Testis (tissue), 2 donors: Measurements from ENCODE around the gene FAM193B.

ENCODE experiments used
- POLR2A ChIP-seq: fragments of 450-650 bp; IDR thresholded peaks from one replicate; pipeline ENCODE4 v1.6.1; 2017; ENCODE audit warnings: antibody characterized with exemption, mild to moderate bottlenecking, moderate library complexity
- TF ChIP-seq, protein P1 (sequence below), 3 experiments: fragments of 450-650 bp in 2 of 3; fragments of 200-600 bp in 1 of 3; sonication (generic) in 1 of 3; IDR thresholded peaks; one replicate each; pipeline ENCODE4 v1.5.1; 2016 to 2019; ENCODE audit warnings: antibody characterized with exemption in 3 of 3, mild to moderate bottlenecking in 2 of 3, moderate library complexity in 1 of 3

- no peak for TF ChIP-seq POLR2A
- TF ChIP-seq, protein P1, sequence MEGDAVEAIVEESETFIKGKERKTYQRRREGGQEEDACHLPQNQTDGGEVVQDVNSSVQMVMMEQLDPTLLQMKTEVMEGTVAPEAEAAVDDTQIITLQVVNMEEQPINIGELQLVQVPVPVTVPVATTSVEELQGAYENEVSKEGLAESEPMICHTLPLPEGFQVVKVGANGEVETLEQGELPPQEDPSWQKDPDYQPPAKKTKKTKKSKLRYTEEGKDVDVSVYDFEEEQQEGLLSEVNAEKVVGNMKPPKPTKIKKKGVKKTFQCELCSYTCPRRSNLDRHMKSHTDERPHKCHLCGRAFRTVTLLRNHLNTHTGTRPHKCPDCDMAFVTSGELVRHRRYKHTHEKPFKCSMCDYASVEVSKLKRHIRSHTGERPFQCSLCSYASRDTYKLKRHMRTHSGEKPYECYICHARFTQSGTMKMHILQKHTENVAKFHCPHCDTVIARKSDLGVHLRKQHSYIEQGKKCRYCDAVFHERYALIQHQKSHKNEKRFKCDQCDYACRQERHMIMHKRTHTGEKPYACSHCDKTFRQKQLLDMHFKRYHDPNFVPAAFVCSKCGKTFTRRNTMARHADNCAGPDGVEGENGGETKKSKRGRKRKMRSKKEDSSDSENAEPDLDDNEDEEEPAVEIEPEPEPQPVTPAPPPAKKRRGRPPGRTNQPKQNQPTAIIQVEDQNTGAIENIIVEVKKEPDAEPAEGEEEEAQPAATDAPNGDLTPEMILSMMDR (IDR thresholded peaks at IDR 0.05) = no peak
Measured at GRCh38 chr5:177470759-177471536, 83.4 kb downstream of the FAM193B start.
